Measurements from ENCODE around the gene SLC2A13.
A peak's percentile ranks its signal among the peaks of the same experiment; 100 is the strongest.

The SLC2A13 gene

DNA sequence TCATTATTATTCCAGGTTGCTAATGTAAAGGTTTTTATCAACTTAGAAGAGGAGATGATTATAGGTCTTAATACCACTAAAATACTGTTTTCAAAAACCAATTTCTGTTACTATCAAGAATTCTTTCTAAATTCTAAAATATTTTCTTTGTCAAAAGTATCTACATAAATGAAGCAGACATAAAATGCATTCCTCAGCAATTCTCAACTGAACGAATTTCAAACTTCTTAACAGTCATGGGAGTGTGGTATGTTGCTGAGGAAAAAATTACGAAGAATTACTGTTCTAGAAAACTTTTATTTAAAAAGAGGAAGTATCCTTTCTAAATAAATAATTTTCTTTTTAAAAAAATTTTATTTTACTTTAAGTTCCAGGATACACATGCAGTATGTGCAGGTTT is 146.4 kb downstream of the SLC2A13 start:
- no peaks in the 10 kb centered on the region for H3K27me3 ChIP-seq (ENCODE audit: control insufficient read depth, insufficient read depth, low read length)
- no peaks in the 10 kb centered on the region for H3K4me1 ChIP-seq (ENCODE audit: control insufficient read depth, insufficient read depth, low read length)
- H3K4me3 ChIP-seq (ENCODE audit: low read depth, low read length), result no peak overlapping the region
- H3K36me3 ChIP-seq (ENCODE audit: control insufficient read depth, insufficient read depth, low read length), result no peaks in the 10 kb centered on the region
- no peak overlapping the region for H3K27ac ChIP-seq (ENCODE audit: low read depth, low read length)
- H3K9me3 ChIP-seq (ENCODE audit: control insufficient read depth, insufficient read depth, low read depth, low read length), result no peaks in the 10 kb centered on the region
- H3K9ac ChIP-seq (ENCODE audit: low read length), result no peak overlapping the region

- no peaks in the 10 kb centered on the region for H3K27me3 ChIP-seq (ENCODE audit: control insufficient read depth, insufficient read depth, low read length)
- H3K36me3 ChIP-seq (ENCODE audit: control insufficient read depth, insufficient read depth, low read length), result no peaks in the 10 kb centered on the region
- no peak overlapping the region for H3K4me3 ChIP-seq (ENCODE audit: low read depth, low read length)
- H3K4me1 ChIP-seq (ENCODE audit: control insufficient read depth, insufficient read depth, low read length), result no peaks in the 10 kb centered on the region
- no peak overlapping the region for H3K27ac ChIP-seq (ENCODE audit: low read depth, low read length)
- no peak overlapping the region for H3K9ac ChIP-seq (ENCODE audit: low read length)
- H3K9me3 ChIP-seq (ENCODE audit: control insufficient read depth, insufficient read depth, low read depth, low read length), result no peaks in the 10 kb centered on the region
These were observed 146.8 kb downstream of the SLC2A13 start for GRCh38 chr12:39959031-39959430.

GRCh38 chr12:39958377-39958776 is 147.5 kb downstream of the SLC2A13 start:
- H3K9me3 ChIP-seq (ENCODE audit: control insufficient read depth, insufficient read depth, low read depth, low read length), result no peaks in the 10 kb centered on the region
- no peak overlapping the region for H3K4me3 ChIP-seq (ENCODE audit: low read depth, low read length)
- no peaks in the 10 kb centered on the region for H3K27me3 ChIP-seq (ENCODE audit: control insufficient read depth, insufficient read depth, low read length)
- no peaks in the 10 kb centered on the region for H3K4me1 ChIP-seq (ENCODE audit: control insufficient read depth, insufficient read depth, low read length)
- no peaks in the 10 kb centered on the region for H3K36me3 ChIP-seq (ENCODE audit: control insufficient read depth, insufficient read depth, low read length)
- H3K27ac ChIP-seq (ENCODE audit: low read depth, low read length), result no peak overlapping the region
- no peak overlapping the region for H3K9ac ChIP-seq (ENCODE audit: low read length)

- no peaks in the 10 kb centered on the region for H3K27me3 ChIP-seq (ENCODE audit: control insufficient read depth, insufficient read depth, low read length)
- H3K9ac ChIP-seq (ENCODE audit: low read length), result no peak overlapping the region
- H3K9me3 ChIP-seq (ENCODE audit: control insufficient read depth, insufficient read depth, low read depth, low read length), result no peaks in the 10 kb centered on the region
- no peaks in the 10 kb centered on the region for H3K36me3 ChIP-seq (ENCODE audit: control insufficient read depth, insufficient read depth, low read length)
- no peak overlapping the region for H3K4me3 ChIP-seq (ENCODE audit: low read depth, low read length)
- H3K4me1 ChIP-seq (ENCODE audit: control insufficient read depth, insufficient read depth, low read length), result no peaks in the 10 kb centered on the region
- no peak overlapping the region for H3K27ac ChIP-seq (ENCODE audit: low read depth, low read length)
These were observed 149.2 kb downstream of the SLC2A13 start for GRCh38 chr12:39956725-39957124.

- Histone ChIP-seq H3K27me3 (ENCODE audit: control insufficient read depth, insufficient read depth, low read length) (no peaks in the 10 kb centered on the region), H3K27ac (ENCODE audit: low read depth, low read length) (0 out of 2 replicates have a peak overlapping the region, but pooled peaks have one; percentile 23), H3K4me3 (ENCODE audit: low read depth, low read length) (no peak overlapping the region), H3K4me1 (ENCODE audit: control insufficient read depth, insufficient read depth, low read length) (no peaks in the 10 kb centered on the region), H3K9ac (ENCODE audit: low read length) (no peak overlapping the region), H3K9me3 (ENCODE audit: control insufficient read depth, insufficient read depth, low read depth, low read length) (no peaks in the 10 kb centered on the region), H3K36me3 (ENCODE audit: control insufficient read depth, insufficient read depth, low read length) (no peaks in the 10 kb centered on the region)
These were observed 159.3 kb downstream of the SLC2A13 start for GRCh38 chr12:39946361-39947280.

DNA sequence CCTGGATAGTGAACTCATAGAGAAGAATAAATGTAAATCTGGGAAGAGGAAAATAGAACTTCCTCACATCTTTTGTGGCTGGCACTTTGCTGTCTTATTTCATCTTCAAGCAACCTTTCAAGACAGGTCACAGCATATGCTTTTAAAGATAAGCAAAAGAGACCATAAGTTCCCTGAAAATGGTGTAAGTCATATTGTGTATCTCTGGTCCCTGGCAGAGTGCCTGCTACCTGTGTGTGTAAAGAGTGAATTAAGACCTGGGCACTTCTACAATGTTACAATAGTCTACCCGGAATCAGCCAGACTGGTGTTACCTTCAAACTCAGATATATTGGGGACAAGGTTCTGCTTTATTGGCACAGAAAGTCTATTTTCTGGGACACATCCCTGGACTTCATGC is 168.8 kb downstream of the SLC2A13 start:
- Histone ChIP-seq H3K9me3 (ENCODE audit: control insufficient read depth, insufficient read depth, low read depth, low read length) (no peaks in the 10 kb centered on the region), H3K9ac (ENCODE audit: low read length) (no peak overlapping the region), H3K27ac (ENCODE audit: low read depth, low read length) (no peak overlapping the region), H3K36me3 (ENCODE audit: control insufficient read depth, insufficient read depth, low read length) (no peaks in the 10 kb centered on the region), H3K4me1 (ENCODE audit: control insufficient read depth, insufficient read depth, low read length) (no peaks in the 10 kb centered on the region), H3K27me3 (ENCODE audit: control insufficient read depth, insufficient read depth, low read length) (no peaks in the 10 kb centered on the region), H3K4me3 (ENCODE audit: low read depth, low read length) (no peak overlapping the region)

GRCh38 chr12:39935839-39936238 is 170.0 kb downstream of the SLC2A13 start:
- Histone ChIP-seq H3K27me3 (ENCODE audit: control insufficient read depth, insufficient read depth, low read length) (no peaks in the 10 kb centered on the region), H3K27ac (ENCODE audit: low read depth, low read length) (no peak overlapping the region), H3K4me1 (ENCODE audit: control insufficient read depth, insufficient read depth, low read length) (no peaks in the 10 kb centered on the region), H3K9ac (ENCODE audit: low read length) (no peak overlapping the region), H3K4me3 (ENCODE audit: low read depth, low read length) (no peak overlapping the region), H3K9me3 (ENCODE audit: control insufficient read depth, insufficient read depth, low read depth, low read length) (no peaks in the 10 kb centered on the region), H3K36me3 (ENCODE audit: control insufficient read depth, insufficient read depth, low read length) (no peaks in the 10 kb centered on the region)

- H3K4me1 ChIP-seq (ENCODE audit: control insufficient read depth, insufficient read depth, low read length), result no peaks in the 10 kb centered on the region
- H3K9ac ChIP-seq (ENCODE audit: low read length), result no peak overlapping the region
- H3K4me3 ChIP-seq (ENCODE audit: low read depth, low read length), result no peak overlapping the region
- no peaks in the 10 kb centered on the region for H3K27me3 ChIP-seq (ENCODE audit: control insufficient read depth, insufficient read depth, low read length)
- no peaks in the 10 kb centered on the region for H3K9me3 ChIP-seq (ENCODE audit: control insufficient read depth, insufficient read depth, low read depth, low read length)
- no peaks in the 10 kb centered on the region for H3K36me3 ChIP-seq (ENCODE audit: control insufficient read depth, insufficient read depth, low read length)
- H3K27ac ChIP-seq (ENCODE audit: low read depth, low read length), result no peak overlapping the region
These were observed 170.6 kb downstream of the SLC2A13 start for GRCh38 chr12:39935275-39935674.

GRCh38 chr12:39931857-39932256 is 174.0 kb downstream of the SLC2A13 start:
- Histone ChIP-seq H3K4me1 (ENCODE audit: control insufficient read depth, insufficient read depth, low read length) (no peaks in the 10 kb centered on the region), H3K27ac (ENCODE audit: low read depth, low read length) (no peak overlapping the region), H3K27me3 (ENCODE audit: control insufficient read depth, insufficient read depth, low read length) (no peaks in the 10 kb centered on the region)

GRCh38 chr12:39931231-39931630 is 174.7 kb downstream of the SLC2A13 start:
- H3K9me3 ChIP-seq (ENCODE audit: control insufficient read depth, insufficient read depth, low read depth, low read length), result no peaks in the 10 kb centered on the region
- H3K27ac ChIP-seq (ENCODE audit: low read depth, low read length), result no peak overlapping the region
- H3K9ac ChIP-seq (ENCODE audit: low read length), result no peak overlapping the region
- H3K27me3 ChIP-seq (ENCODE audit: control insufficient read depth, insufficient read depth, low read length), result no peaks in the 10 kb centered on the region
- no peaks in the 10 kb centered on the region for H3K4me1 ChIP-seq (ENCODE audit: control insufficient read depth, insufficient read depth, low read length)
- no peak overlapping the region for H3K4me3 ChIP-seq (ENCODE audit: low read depth, low read length)
- no peaks in the 10 kb centered on the region for H3K36me3 ChIP-seq (ENCODE audit: control insufficient read depth, insufficient read depth, low read length)

More at GRCh38 chr12:39931857-39932256, 174.0 kb downstream of the SLC2A13 start:
- no peaks in the 10 kb centered on the region for H3K36me3 ChIP-seq (ENCODE audit: control insufficient read depth, insufficient read depth, low read length)
- no peak overlapping the region for H3K4me3 ChIP-seq (ENCODE audit: low read depth, low read length)
- no peaks in the 10 kb centered on the region for H3K9me3 ChIP-seq (ENCODE audit: control insufficient read depth, insufficient read depth, low read depth, low read length)
- H3K9ac ChIP-seq (ENCODE audit: low read length), result no peak overlapping the region

- H3K4me3 ChIP-seq (ENCODE audit: low read depth, low read length), result no peak overlapping the region
- no peaks in the 10 kb centered on the region for H3K27me3 ChIP-seq (ENCODE audit: control insufficient read depth, insufficient read depth, low read length)
- H3K9me3 ChIP-seq (ENCODE audit: control insufficient read depth, insufficient read depth, low read depth, low read length), result no peaks in the 10 kb centered on the region
- H3K27ac ChIP-seq (ENCODE audit: low read depth, low read length), result no peak overlapping the region
- H3K9ac ChIP-seq (ENCODE audit: low read length), result no peak overlapping the region
- H3K36me3 ChIP-seq (ENCODE audit: control insufficient read depth, insufficient read depth, low read length), result no peaks in the 10 kb centered on the region
- H3K4me1 ChIP-seq (ENCODE audit: control insufficient read depth, insufficient read depth, low read length), result no peaks in the 10 kb centered on the region
These were observed 175.8 kb downstream of the SLC2A13 start for GRCh38 chr12:39930101-39930500.
